HepG2 (cell line): Measurements from ENCODE around the gene PCBP1. TPM values are rescaled to one million over a fixed set of nuclear protein-coding genes. Genes with fewer than 3 reads are reported as not detected.

Experiments
- CHCHD3 ChIP-seq: sonication (generic); formaldehyde crosslinking; IDR thresholded peaks from 2 replicates; pipeline ENCODE4 v1.8.0; 2022; ENCODE audit warnings: mild to moderate bottlenecking, missing genetic modification reagents, moderate library complexity
- ETV6 ChIP-seq: sonication (generic); formaldehyde crosslinking; conservative IDR thresholded peaks from 2 replicates; pipeline ENCODE4 v1.4.0; 2020; ENCODE audit warnings: missing genetic modification reagents
- EZH2 ChIP-seq: conservative IDR thresholded peaks from 2 replicates; pipeline ENCODE4 v1.6.1; 2012; ENCODE audit warnings: mild to moderate bottlenecking, low read depth, low read length, moderate library complexity
- FOXM1 ChIP-seq: sonication (generic); formaldehyde crosslinking; IDR thresholded peaks from 2 replicates; pipeline ENCODE4 v1.5.0; 2020; ENCODE audit warnings: missing genetic modification reagents
- GLI4 ChIP-seq: sonication (generic); formaldehyde crosslinking; IDR thresholded peaks from 2 replicates; pipeline ENCODE4 v1.5.1; 2020; ENCODE audit warnings: missing genetic modification reagents, mild to moderate bottlenecking, moderate library complexity, borderline replicate concordance
- HES4 ChIP-seq: sonication (generic); formaldehyde crosslinking; IDR thresholded peaks from 2 replicates; pipeline ENCODE4 v1.9.0; 2021; ENCODE audit warnings: mild to moderate bottlenecking, missing genetic modification reagents, borderline replicate concordance
- IRF2 ChIP-seq: IDR thresholded peaks from 2 replicates; pipeline ENCODE4 v1.6.1; 2018; ENCODE audit warnings: missing genetic modification reagents, missing compliant biosample characterization
- NCOA1 ChIP-seq: sonication (generic); formaldehyde crosslinking; IDR thresholded peaks from 2 replicates; pipeline ENCODE4 v1.9.0; 2021; ENCODE audit warnings: missing genetic modification reagents
- NFYB ChIP-seq: sonication (generic); formaldehyde crosslinking; IDR thresholded peaks from 2 replicates; pipeline ENCODE4 v1.4.0; 2020; ENCODE audit warnings: missing genetic modification reagents
- NR2C2 ChIP-seq: sonication (generic); formaldehyde crosslinking; IDR thresholded peaks from 2 replicates; pipeline ENCODE4 v1.4.0; 2020; ENCODE audit warnings: missing genetic modification reagents, mild to moderate bottlenecking, moderate library complexity, borderline replicate concordance
- PAX8 ChIP-seq: sonication (generic); formaldehyde crosslinking; IDR thresholded peaks from 2 replicates; pipeline ENCODE4 v1.8.0; 2022; ENCODE audit warnings: mild to moderate bottlenecking, missing genetic modification reagents, borderline replicate concordance
- SIN3B ChIP-seq: fragments of 150-350 bp; IDR thresholded peaks from 2 replicates; pipeline ENCODE4 v1.6.1; 2014; ENCODE audit warnings: low read length
- SMAD9 ChIP-seq: sonication (generic); formaldehyde crosslinking; IDR thresholded peaks from 2 replicates; pipeline ENCODE4 v1.5.1; 2020; ENCODE audit warnings: mild to moderate bottlenecking, missing genetic modification reagents
- TBX2 ChIP-seq: sonication (generic); formaldehyde crosslinking; IDR thresholded peaks from 2 replicates; pipeline ENCODE4 v1.5.0; 2020; ENCODE audit warnings: missing genetic modification reagents, mild to moderate bottlenecking, borderline replicate concordance
- THYN1 ChIP-seq: sonication (generic); formaldehyde crosslinking; IDR thresholded peaks from 2 replicates; pipeline ENCODE4 v1.8.1; 2023; ENCODE audit warnings: low read depth, mild to moderate bottlenecking, moderate library complexity, missing genetic modification reagents, borderline replicate concordance
- ZNF124 ChIP-seq: sonication (generic); formaldehyde crosslinking; IDR thresholded peaks from 2 replicates; pipeline ENCODE4 v1.4.0; 2020; ENCODE audit warnings: missing genetic modification reagents
- ZNF543 ChIP-seq: sonication (generic); formaldehyde crosslinking; IDR thresholded peaks from 2 replicates; pipeline ENCODE4 v1.4.0; 2020; ENCODE audit warnings: mild to moderate bottlenecking, missing genetic modification reagents
- ZNF615 ChIP-seq: sonication (generic); formaldehyde crosslinking; IDR thresholded peaks from 2 replicates; pipeline ENCODE4 v1.5.0; 2020; ENCODE audit warnings: mild to moderate bottlenecking, missing genetic modification reagents, borderline replicate concordance
- ZNF7 ChIP-seq: IDR thresholded peaks from 2 replicates; pipeline ENCODE4 v1.6.1; 2016; ENCODE audit warnings: missing biosample characterization, missing genetic modification reagents
- ZNF839 ChIP-seq: sonication (generic); formaldehyde crosslinking; IDR thresholded peaks from 2 replicates; pipeline ENCODE4 v1.4.0; 2020; ENCODE audit warnings: missing genetic modification reagents, mild to moderate bottlenecking, borderline replicate concordance
- ZSCAN12 ChIP-seq: sonication (generic); formaldehyde crosslinking; IDR thresholded peaks from 2 replicates; pipeline ENCODE4 v1.9.0; 2021; ENCODE audit warnings: mild to moderate bottlenecking, missing genetic modification reagents
- ZUFSP ChIP-seq: sonication (generic); formaldehyde crosslinking; IDR thresholded peaks from 2 replicates; pipeline ENCODE4 v1.9.0; 2021; ENCODE audit warnings: missing genetic modification reagents, mild to moderate bottlenecking, borderline replicate concordance
- polyA plus RNA-seq, 8 experiments: library from polyadenylated mRNA; depleted of rRNA in 3 of 8; stranded (reverse) in 7 of 8; unstranded in 1 of 8; fragments of >200 nt; fragmentation: Illumina TruSeq in 4 of 8; extraction: Trizol in 4 of 8; gene quantifications; 2 replicates each; pipeline versions ENCODE4 v1.2.1 to v1.2.3, GENCODE V29; 2011 to 2016; ENCODE audit warnings: low read depth in 4 of 8, missing spikeins in 1 of 8, mixed read lengths in 1 of 8; ENCODE audit not compliant: insufficient read depth in 1 of 8
- total RNA-seq, 5 experiments: library from RNA; depleted of rRNA; stranded (reverse); fragments of >200 nt; fragmentation: Illumina TruSeq; extraction: Trizol; gene quantifications; 2 replicates each; pipeline ENCODE4 v1.2.3, GENCODE V29; 2016; ENCODE audit warnings: low read depth in 1 of 5
- TF ChIP-seq, protein P1 (sequence below): sonication (generic); formaldehyde crosslinking; IDR thresholded peaks from 2 replicates; pipeline ENCODE4 v1.4.0; 2020; ENCODE audit warnings: mild to moderate bottlenecking, missing genetic modification reagents, borderline replicate concordance
- TF ChIP-seq, protein P2 (sequence below): sonication (generic); formaldehyde crosslinking; IDR thresholded peaks from 2 replicates; pipeline ENCODE4 v1.4.0; 2020; ENCODE audit warnings: mild to moderate bottlenecking, missing genetic modification reagents

PCBP1 gene
- total and polyA plus RNA-seq, 2 of the 13 experiments (the other 11 are each of a cell fraction or from before 2014, with no cell fraction given), result 32.0 to 137 TPM

DNA sequence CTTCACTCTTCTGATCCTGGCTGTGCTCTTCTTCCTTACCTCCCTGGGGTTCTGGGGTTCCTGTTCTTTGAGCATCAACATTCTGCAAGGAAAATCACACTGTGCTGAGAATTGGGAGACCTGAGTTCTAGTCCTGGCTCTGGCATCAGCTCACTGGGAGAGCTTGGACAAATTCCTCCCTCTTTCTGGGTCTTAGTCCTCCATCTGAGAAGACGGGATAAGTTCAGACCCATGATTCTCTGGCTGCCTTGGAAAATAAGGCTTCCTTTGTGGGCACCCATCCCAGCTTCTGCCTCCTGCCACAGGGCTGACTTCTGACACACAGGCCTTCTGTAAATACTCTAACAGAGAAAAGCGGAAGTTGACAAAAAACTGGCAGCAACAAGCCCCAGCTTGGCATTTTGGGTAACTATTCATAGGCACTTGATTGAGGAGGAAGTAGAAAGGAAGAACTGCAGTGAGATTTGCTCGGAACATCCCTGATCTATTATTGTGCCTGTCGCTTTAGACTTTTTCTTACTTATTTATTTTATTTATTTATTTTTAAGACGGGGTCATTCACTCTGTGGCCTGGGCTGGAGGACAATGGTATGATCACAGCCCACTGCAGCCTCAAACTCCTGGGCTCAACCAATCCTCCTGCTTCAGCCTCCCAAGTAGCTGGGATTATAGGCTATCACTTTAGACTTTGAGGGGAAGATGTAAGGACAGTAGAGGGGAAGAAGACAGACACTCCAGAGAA, 7.9 kb downstream of the PCBP1 start (continued):
- TF ChIP-seq, protein P1, sequence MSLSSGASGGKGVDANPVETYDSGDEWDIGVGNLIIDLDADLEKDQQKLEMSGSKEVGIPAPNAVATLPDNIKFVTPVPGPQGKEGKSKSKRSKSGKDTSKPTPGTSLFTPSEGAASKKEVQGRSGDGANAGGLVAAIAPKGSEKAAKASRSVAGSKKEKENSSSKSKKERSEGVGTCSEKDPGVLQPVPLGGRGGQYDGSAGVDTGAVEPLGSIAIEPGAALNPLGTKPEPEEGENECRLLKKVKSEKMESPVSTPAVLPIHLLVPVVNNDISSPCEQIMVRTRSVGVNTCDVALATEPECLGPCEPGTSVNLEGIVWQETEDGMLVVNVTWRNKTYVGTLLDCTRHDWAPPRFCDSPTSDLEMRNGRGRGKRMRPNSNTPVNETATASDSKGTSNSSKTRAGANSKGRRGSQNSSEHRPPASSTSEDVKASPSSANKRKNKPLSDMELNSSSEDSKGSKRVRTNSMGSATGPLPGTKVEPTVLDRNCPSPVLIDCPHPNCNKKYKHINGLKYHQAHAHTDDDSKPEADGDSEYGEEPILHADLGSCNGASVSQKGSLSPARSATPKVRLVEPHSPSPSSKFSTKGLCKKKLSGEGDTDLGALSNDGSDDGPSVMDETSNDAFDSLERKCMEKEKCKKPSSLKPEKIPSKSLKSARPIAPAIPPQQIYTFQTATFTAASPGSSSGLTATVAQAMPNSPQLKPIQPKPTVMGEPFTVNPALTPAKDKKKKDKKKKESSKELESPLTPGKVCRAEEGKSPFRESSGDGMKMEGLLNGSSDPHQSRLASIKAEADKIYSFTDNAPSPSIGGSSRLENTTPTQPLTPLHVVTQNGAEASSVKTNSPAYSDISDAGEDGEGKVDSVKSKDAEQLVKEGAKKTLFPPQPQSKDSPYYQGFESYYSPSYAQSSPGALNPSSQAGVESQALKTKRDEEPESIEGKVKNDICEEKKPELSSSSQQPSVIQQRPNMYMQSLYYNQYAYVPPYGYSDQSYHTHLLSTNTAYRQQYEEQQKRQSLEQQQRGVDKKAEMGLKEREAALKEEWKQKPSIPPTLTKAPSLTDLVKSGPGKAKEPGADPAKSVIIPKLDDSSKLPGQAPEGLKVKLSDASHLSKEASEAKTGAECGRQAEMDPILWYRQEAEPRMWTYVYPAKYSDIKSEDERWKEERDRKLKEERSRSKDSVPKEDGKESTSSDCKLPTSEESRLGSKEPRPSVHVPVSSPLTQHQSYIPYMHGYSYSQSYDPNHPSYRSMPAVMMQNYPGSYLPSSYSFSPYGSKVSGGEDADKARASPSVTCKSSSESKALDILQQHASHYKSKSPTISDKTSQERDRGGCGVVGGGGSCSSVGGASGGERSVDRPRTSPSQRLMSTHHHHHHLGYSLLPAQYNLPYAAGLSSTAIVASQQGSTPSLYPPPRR (CRISPR knock-in tag), result peak; percentile 26; the same call in 1 of the 2 replicates
- TF ChIP-seq CHCHD3 (CRISPR knock-in tag) (no peak), FOXM1 (CRISPR knock-in tag) (no peak), ZNF543 (CRISPR knock-in tag) (no peak), ZNF124 (no peak), TBX2 (CRISPR knock-in tag) (peak; percentile 13; the same call in 1 of the 2 replicates), SIN3B (0 out of 2 replicates have a peak, but pooled peaks have one; percentile 15), EZH2 (no peak), PAX8 (CRISPR knock-in tag) (no peak), HES4 (CRISPR knock-in tag) (no peak), NFYB (no peak), ZSCAN12 (CRISPR knock-in tag) (no peak), IRF2 (CRISPR knock-in tag) (peak; percentile 83), SMAD9 (CRISPR knock-in tag) (0 out of 2 replicates have a peak, but pooled peaks have one; percentile 54), NR2C2 (peak; percentile 43; the same call in 1 of the 2 replicates), GLI4 (CRISPR knock-in tag) (no peak), ETV6 (CRISPR knock-in tag) (no peak), NCOA1 (CRISPR knock-in tag) (no peak), ZUFSP (no peak), THYN1 (CRISPR knock-in tag) (0 out of 2 replicates have a peak, but pooled peaks have one; percentile 33), ZNF7 (CRISPR knock-in tag) (no peak), ZNF615 (CRISPR knock-in tag) (no peak), ZNF839 (no peak)
- TF ChIP-seq, protein P2, sequence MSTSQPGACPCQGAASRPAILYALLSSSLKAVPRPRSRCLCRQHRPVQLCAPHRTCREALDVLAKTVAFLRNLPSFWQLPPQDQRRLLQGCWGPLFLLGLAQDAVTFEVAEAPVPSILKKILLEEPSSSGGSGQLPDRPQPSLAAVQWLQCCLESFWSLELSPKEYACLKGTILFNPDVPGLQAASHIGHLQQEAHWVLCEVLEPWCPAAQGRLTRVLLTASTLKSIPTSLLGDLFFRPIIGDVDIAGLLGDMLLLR (CRISPR knock-in tag), result no peak
